ENCODE results near the gene ARHGEF28.

DNA sequence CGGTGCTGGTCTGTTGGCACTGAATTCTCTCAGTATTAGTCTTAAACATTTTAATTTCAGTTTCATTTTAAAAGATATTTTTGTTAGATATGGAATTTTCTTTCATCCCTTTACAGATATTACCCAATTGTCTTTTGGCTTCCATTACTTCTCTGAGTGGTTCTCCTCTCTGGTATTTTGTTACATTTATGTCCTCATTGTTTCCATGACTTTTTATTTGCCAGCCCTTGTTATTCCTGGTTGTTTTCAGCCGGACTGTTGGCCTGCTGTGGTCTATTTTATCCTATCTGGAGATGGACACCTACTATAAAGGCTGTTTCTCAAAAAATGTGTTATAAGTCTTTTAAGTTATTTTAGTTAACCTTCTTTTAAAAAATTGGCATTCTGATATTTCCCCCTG, 117.2 kb downstream of the ARHGEF28 start:
- TF ChIP-seq, protein P1, sequence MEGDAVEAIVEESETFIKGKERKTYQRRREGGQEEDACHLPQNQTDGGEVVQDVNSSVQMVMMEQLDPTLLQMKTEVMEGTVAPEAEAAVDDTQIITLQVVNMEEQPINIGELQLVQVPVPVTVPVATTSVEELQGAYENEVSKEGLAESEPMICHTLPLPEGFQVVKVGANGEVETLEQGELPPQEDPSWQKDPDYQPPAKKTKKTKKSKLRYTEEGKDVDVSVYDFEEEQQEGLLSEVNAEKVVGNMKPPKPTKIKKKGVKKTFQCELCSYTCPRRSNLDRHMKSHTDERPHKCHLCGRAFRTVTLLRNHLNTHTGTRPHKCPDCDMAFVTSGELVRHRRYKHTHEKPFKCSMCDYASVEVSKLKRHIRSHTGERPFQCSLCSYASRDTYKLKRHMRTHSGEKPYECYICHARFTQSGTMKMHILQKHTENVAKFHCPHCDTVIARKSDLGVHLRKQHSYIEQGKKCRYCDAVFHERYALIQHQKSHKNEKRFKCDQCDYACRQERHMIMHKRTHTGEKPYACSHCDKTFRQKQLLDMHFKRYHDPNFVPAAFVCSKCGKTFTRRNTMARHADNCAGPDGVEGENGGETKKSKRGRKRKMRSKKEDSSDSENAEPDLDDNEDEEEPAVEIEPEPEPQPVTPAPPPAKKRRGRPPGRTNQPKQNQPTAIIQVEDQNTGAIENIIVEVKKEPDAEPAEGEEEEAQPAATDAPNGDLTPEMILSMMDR (IDR thresholded peaks at IDR 0.05), result no peak
- TF ChIP-seq POLR2A (IDR thresholded peaks at IDR 0.05; ENCODE audit: low read depth), result no peak
- TF ChIP-seq POLR2AphosphoS5 (IDR thresholded peaks at IDR 0.05), result no peak
- TF ChIP-seq EP300 (IDR thresholded peaks at IDR 0.05), result no peak
